Lower leg skin (tissue), 3 donors: ENCODE data around the gene GJD2.

Experiments
- CTCF ChIP-seq, 3 donors: fragments of 450-650 bp; IDR thresholded peaks; one replicate each; pipeline ENCODE4 v1.5.1; 2016; ENCODE audit warnings: antibody characterized with exemption in 3 of 3, mild to moderate bottlenecking in 3 of 3, moderate library complexity in 2 of 3
- POLR2A ChIP-seq, 2 donors: fragments of 450-650 bp; IDR thresholded peaks; one replicate each; pipeline ENCODE4 v1.6.1; 2016 to 2017; ENCODE audit warnings: antibody characterized with exemption in 2 of 2, mild to moderate bottlenecking in 1 of 2, moderate library complexity in 1 of 2

- TF ChIP-seq CTCF (IDR thresholded peaks at IDR 0.05) (no peak), POLR2A (IDR thresholded peaks at IDR 0.05) (no peak)
Measured at GRCh38 chr15:34721802-34722438, 32.9 kb downstream of the GJD2 start.
